Naive B cell (primary cell): ENCODE data around the gene DMRT1. TPM values are rescaled to one million over a fixed set of nuclear protein-coding genes. Genes with fewer than 3 reads are reported as not detected.
"Not testable (repeated sequence)": the region's sequence is repeated elsewhere in the genome, so short reads cannot be mapped to it uniquely, and the experiment has no call there.

Experiments
- ATAC-seq, 2 donors: fragments of 150-1000 bp; cut with Tn5 transposase; 2 replicates each; pipeline ENCODE4 v1.10.0; 2021; ENCODE audit warnings: low read depth in 2 of 2, mild to moderate bottlenecking in 2 of 2, moderate library complexity in 2 of 2
- DNase-seq: peaks from one replicate; pipeline ENCODE4 v3.0.0; 2022
- H3K27ac Mint-ChIP-seq, 6 donors: one replicate each; pipeline ENCODE4 v1.8.0; 2020 to 2022; ENCODE audit warnings: mild to moderate bottlenecking in 6 of 6, mixed read lengths in 6 of 6, moderate library complexity in 5 of 6, inconsistent platforms in 2 of 6
- H3K27me3 Mint-ChIP-seq, 3 donors: one replicate each; pipeline ENCODE4 v1.8.0; 2021 to 2022; ENCODE audit warnings: mixed read lengths in 3 of 3, mild to moderate bottlenecking in 1 of 3
- H3K36me3 Mint-ChIP-seq, 2 donors: one replicate each; pipeline ENCODE4 v1.8.0; 2020 to 2022; ENCODE audit warnings: mixed read lengths in 2 of 2, inconsistent platforms in 1 of 2, mild to moderate bottlenecking in 1 of 2
- H3K4me1 Mint-ChIP-seq, 3 donors: one replicate each; pipeline ENCODE4 v1.8.0; 2020 to 2022; ENCODE audit warnings: mixed read lengths in 3 of 3, inconsistent platforms in 1 of 3, mild to moderate bottlenecking in 1 of 3, moderate library complexity in 1 of 3
- H3K4me3 Mint-ChIP-seq, 8 donors: one replicate each; pipeline ENCODE4 v1.8.0; 2020 to 2022; ENCODE audit warnings: mild to moderate bottlenecking in 8 of 8, mixed read lengths in 8 of 8, moderate library complexity in 8 of 8, inconsistent platforms in 2 of 8
- H3K9me3 Mint-ChIP-seq, 7 donors: one replicate each; pipeline ENCODE4 v1.8.0; 2020 to 2022; ENCODE audit warnings: mixed read lengths in 7 of 7, mild to moderate bottlenecking in 5 of 7, inconsistent platforms in 2 of 7, moderate library complexity in 1 of 7
- polyA plus RNA-seq, 6 donors: library from polyadenylated mRNA; unstranded; fragments of 300-500 nt; fragmentation: Illumina TruSeq; gene quantifications; one replicate each; pipeline ENCODE4 v1.2.3, GENCODE V29; 2021; ENCODE audit warnings: low read depth in 6 of 6

The DMRT1 gene
- polyA plus RNA-seq, 6 donors from 2014 or later: not detected

DNA sequence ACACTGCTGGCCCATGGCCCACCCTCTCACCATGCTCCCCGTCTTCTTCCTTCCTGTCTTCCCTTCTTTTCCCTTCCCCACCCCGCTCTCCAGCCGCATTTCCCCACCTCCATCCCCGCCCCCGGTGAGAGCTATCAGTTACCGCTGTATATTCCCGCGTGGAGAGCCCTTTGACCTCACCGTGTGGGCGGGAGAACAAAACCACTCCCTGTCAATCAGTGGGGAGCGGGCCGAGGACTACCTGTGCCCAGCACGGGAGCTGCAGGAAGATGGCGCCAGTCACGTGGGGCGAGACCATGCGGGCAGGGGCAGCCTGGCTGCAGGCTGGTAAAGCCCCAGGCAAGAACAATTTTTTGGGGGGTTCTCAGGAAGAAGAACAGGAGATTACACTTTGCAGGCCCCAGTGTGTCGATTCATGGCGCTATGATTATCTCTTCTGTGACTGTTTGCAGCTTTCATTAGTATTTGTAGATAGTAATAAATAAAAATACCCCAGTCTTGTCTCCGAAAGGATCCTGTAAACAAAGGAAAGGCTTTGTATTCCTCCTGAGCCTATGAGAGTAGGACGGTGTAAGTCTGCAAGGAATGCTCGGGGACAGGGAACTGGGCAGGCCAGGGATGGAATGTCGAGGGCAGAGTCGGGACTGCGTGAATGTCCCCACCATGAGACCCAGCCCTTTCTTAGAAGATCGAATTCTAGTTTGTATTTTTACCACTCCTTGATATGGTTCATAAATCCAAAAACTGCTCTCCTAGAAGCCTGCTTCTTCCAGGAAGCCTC is 14.8 kb upstream of the DMRT1 start:
- no peak for DNase-seq
- Mint-ChIP-seq H3K4me3 (no peak overlapping the region), H3K27me3 (peaks cover 0 to 18% (median 11%) of the 10 kb centered on the region in 3 donors), H3K4me1 (no peaks in the 10 kb centered on the region), H3K27ac (no peak overlapping the region), H3K9me3 (no peaks in the 10 kb centered on the region), H3K36me3 (no peaks in the 10 kb centered on the region)
- no peak for ATAC-seq

DNA sequence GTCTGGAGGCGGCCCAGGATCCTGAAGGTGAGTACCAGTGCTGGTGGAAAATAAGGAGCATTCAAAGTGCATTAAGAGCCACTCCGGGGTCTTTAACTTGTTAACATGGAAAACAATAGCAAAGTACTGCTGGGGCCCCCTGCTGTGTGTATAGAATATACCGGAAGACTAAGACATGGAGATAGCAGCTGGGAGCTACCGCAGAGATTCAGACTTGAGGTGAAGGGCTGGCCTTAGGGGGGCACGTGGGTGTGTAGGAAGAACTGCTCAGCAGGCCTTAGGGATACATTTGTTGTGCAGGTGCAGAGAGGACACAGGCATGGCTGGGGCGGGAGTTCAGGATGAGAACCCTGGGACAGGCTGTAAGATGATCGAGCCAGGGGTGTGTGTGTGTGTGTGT is 1.2 kb upstream of the DMRT1 start:
- peak overlapping the region in 1 of 8 donors; percentile 43 for H3K4me3 Mint-ChIP-seq
- H3K9me3 Mint-ChIP-seq: peaks cover 0 to 4% (median 0%) of the 10 kb centered on the region in 7 donors

GRCh38 chr9:842635-843426 is 1.3 kb downstream of the DMRT1 start:
- peaks cover 34 to 67% (median 53%) of the 10 kb centered on the region in 3 donors for H3K27me3 Mint-ChIP-seq
- H3K4me1 Mint-ChIP-seq: peaks cover 0 to 15% (median 5%) of the 10 kb centered on the region in 3 donors
- H3K36me3 Mint-ChIP-seq: peaks cover 0 to 4% of the 10 kb centered on the region in 2 donors
- DNase-seq (no peak), ATAC-seq (no peak)
- H3K9me3 Mint-ChIP-seq: peaks cover 0 to 9% (median 0%) of the 10 kb centered on the region in 7 donors
- H3K27ac Mint-ChIP-seq: no peak overlapping the region
- peak overlapping the region in 2 of 8 donors; percentile 12 to 22 for H3K4me3 Mint-ChIP-seq

More for the DNA sequence above, 1.2 kb upstream of the DMRT1 start:
- H3K27me3 Mint-ChIP-seq: peaks cover 28 to 63% (median 33%) of the 10 kb centered on the region in 3 donors
- peaks cover 0 to 15% (median 0%) of the 10 kb centered on the region in 3 donors for H3K4me1 Mint-ChIP-seq
- H3K27ac Mint-ChIP-seq: no peak overlapping the region
- ATAC-seq (no peak), DNase-seq (no peak)
- H3K36me3 Mint-ChIP-seq: no peaks in the 10 kb centered on the region

DNA sequence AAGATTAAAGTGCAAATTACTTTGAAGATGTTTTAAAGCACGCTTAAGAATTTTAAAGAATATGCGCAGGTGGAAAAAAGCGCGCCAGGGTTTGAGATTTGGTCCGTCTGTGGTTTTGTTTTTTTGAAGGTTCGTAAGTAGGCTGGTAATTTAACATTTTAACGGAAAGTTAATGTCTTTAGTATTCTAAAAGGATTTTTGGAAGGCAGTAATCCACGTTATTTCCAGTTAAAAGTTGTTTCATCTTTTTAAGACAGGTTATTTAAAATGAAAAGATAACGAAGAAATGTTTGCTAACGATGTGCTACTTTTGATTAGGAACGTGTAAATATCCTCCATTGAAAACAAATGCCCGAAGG is 1.9 kb downstream of the DMRT1 start:
- peaks cover 0 to 9% (median 0%) of the 10 kb centered on the region in 7 donors for H3K9me3 Mint-ChIP-seq
- H3K27ac Mint-ChIP-seq: no peak overlapping the region
- H3K4me1 Mint-ChIP-seq: peaks cover 0 to 15% (median 5%) of the 10 kb centered on the region in 3 donors
- no peak for DNase-seq
- H3K27me3 Mint-ChIP-seq: peaks cover 34 to 68% (median 53%) of the 10 kb centered on the region in 3 donors
- H3K4me3 Mint-ChIP-seq: peak overlapping the region in 3 of 8 donors; percentile 12 to 23 (median 22)
- ATAC-seq: no peak
- peaks cover 0 to 4% of the 10 kb centered on the region in 2 donors for H3K36me3 Mint-ChIP-seq

DNA sequence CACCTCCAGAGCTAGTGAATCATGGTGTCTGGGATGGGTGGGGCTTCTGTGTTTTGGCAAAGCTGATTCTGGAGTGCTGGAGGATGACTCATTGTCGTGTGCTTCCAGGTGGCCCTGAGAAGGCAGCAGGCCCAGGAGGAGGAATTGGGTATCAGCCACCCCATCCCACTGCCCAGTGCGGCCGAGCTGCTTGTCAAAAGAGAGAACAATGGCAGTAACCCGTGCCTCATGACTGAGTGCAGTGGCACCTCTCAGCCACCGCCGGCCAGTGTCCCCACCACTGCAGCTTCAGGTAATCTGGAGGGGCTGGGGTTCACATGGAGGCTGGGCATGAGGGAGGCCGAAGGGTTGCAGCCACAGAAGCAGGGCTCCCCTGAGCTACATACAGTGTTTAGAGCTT is 5.4 kb downstream of the DMRT1 start:
- Mint-ChIP-seq H3K36me3 (peaks cover 0 to 4% of the 10 kb centered on the region in 2 donors), H3K27ac (no peak overlapping the region), H3K9me3 (peaks cover 0 to 5% (median 0%) of the 10 kb centered on the region in 7 donors), H3K4me3 (no peak overlapping the region), H3K4me1 (peaks cover 0 to 7% (median 5%) of the 10 kb centered on the region in 3 donors), H3K27me3 (peaks cover 36 to 53% (median 52%) of the 10 kb centered on the region in 3 donors)
- ATAC-seq (no peak), DNase-seq (no peak)

GRCh38 chr9:847505-847904 is 6.0 kb downstream of the DMRT1 start:
- H3K9me3 Mint-ChIP-seq: peaks cover 0 to 5% (median 0%) of the 10 kb centered on the region in 7 donors
- DNase-seq (no peak), ATAC-seq (no peak)
- no peak overlapping the region for H3K27ac Mint-ChIP-seq
- H3K4me1 Mint-ChIP-seq: peaks cover 0 to 7% (median 5%) of the 10 kb centered on the region in 3 donors
- H3K27me3 Mint-ChIP-seq: peaks cover 40 to 57% (median 55%) of the 10 kb centered on the region in 3 donors
- H3K4me3 Mint-ChIP-seq: no peak overlapping the region
- H3K36me3 Mint-ChIP-seq: peaks cover 0 to 4% of the 10 kb centered on the region in 2 donors

- H3K4me3 Mint-ChIP-seq: no peak overlapping the region
- DNase-seq: no peak
- peaks cover 0 to 5% (median 0%) of the 10 kb centered on the region in 7 donors for H3K9me3 Mint-ChIP-seq
- peaks cover 0 to 5% (median 0%) of the 10 kb centered on the region in 3 donors for H3K4me1 Mint-ChIP-seq
- no peak overlapping the region for H3K27ac Mint-ChIP-seq
- H3K36me3 Mint-ChIP-seq: peaks cover 0 to 4% of the 10 kb centered on the region in 2 donors
- no peak for ATAC-seq
- H3K27me3 Mint-ChIP-seq: peaks cover 44 to 53% (median 48%) of the 10 kb centered on the region in 3 donors
These were observed 7.9 kb downstream of the DMRT1 start for GRCh38 chr9:849431-849830.

- H3K27ac Mint-ChIP-seq: no peak overlapping the region
These were observed 11.0 kb downstream of the DMRT1 start for GRCh38 chr9:852539-852938.

GRCh38 chr9:859251-859650 is 17.8 kb downstream of the DMRT1 start:
- Mint-ChIP-seq H3K36me3 (peaks cover 0 to 6% of the 10 kb centered on the region in 2 donors), H3K4me3 (peak overlapping the region in 3 of 8 donors; percentile 2 to 79 (median 33)), H3K27ac (no peak overlapping the region), H3K9me3 (peaks cover 0 to 13% (median 6%) of the 10 kb centered on the region in 7 donors), H3K4me1 (peaks cover 5 to 11% (median 8%) of the 10 kb centered on the region in 3 donors), H3K27me3 (peaks cover 20 to 53% (median 45%) of the 10 kb centered on the region in 3 donors)
- ATAC-seq (peak; percentile 86 to 91), DNase-seq (peak; percentile 23)

More at GRCh38 chr9:852539-852938, 11.0 kb downstream of the DMRT1 start:
- Mint-ChIP-seq H3K27me3 (peaks cover 29 to 45% (median 41%) of the 10 kb centered on the region in 3 donors), H3K4me1 (no peaks in the 10 kb centered on the region), H3K36me3 (no peaks in the 10 kb centered on the region), H3K4me3 (no peak overlapping the region), H3K9me3 (peaks cover 0 to 2% (median 0%) of the 10 kb centered on the region in 7 donors)
- DNase-seq (no peak), ATAC-seq (no peak)

DNA sequence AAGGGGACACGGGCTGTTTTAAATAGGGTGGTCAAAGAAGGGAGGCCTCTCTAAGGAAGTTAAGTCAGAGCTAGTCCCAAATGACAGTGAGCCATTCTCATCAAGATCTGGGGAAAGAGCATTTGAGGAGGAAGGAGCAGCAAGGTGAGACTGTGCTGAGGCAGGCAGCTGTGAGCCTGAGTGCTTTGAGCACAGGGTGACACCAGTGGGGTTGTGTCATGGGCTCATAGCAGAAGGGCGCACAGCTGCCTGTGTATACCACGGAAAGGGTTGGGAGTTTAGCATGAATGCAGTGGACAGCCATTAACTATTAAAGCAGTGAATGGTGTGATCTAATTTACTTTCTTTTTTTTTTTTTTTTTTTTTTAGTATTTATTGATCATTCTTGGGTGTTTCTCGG is 19.2 kb downstream of the DMRT1 start:
- H3K36me3 Mint-ChIP-seq: peaks cover 0 to 6% of the 10 kb centered on the region in 2 donors
- DNase-seq: no peak
- ATAC-seq: no peak
- peaks cover 21 to 53% (median 47%) of the 10 kb centered on the region in 3 donors for H3K27me3 Mint-ChIP-seq
- H3K4me3 Mint-ChIP-seq: no peak overlapping the region
- peaks cover 0 to 12% (median 6%) of the 10 kb centered on the region in 7 donors for H3K9me3 Mint-ChIP-seq
- H3K4me1 Mint-ChIP-seq: peaks cover 5 to 11% (median 8%) of the 10 kb centered on the region in 3 donors
- no peak overlapping the region for H3K27ac Mint-ChIP-seq

- not testable (repeated sequence) for H3K36me3 Mint-ChIP-seq, H3K27ac Mint-ChIP-seq, ATAC-seq, DNase-seq, H3K4me3 Mint-ChIP-seq
- H3K9me3 Mint-ChIP-seq: peaks cover 0 to 12% (median 6%) of the 10 kb centered on the region in 7 donors
- H3K4me1 Mint-ChIP-seq: peaks cover 5 to 11% (median 8%) of the 10 kb centered on the region in 3 donors
- H3K27me3 Mint-ChIP-seq: peaks cover 29 to 54% (median 52%) of the 10 kb centered on the region in 3 donors
These were observed 20.0 kb downstream of the DMRT1 start for GRCh38 chr9:861525-861924.

GRCh38 chr9:875119-875962 is 33.8 kb downstream of the DMRT1 start:
- ATAC-seq: no peak
- no peak overlapping the region for H3K27ac Mint-ChIP-seq

More at GRCh38 chr9:875119-875962, 33.8 kb downstream of the DMRT1 start:
- Mint-ChIP-seq H3K4me1 (no peaks in the 10 kb centered on the region), H3K36me3 (no peaks in the 10 kb centered on the region), H3K9me3 (no peaks in the 10 kb centered on the region), H3K27me3 (peaks cover 14 to 36% (median 16%) of the 10 kb centered on the region in 3 donors), H3K4me3 (no peak overlapping the region)
- DNase-seq: no peak
